HG03039 (cell line): ENCODE measurements around the gene TMEM204.
A peak's percentile ranks its signal among the peaks of the same experiment; 100 is the strongest.

Source experiments
- ATAC-seq: cut with Tn5 transposase; IDR thresholded peaks from one replicate; pipeline ENCODE4 v1.9.1; 2021; ENCODE audit warnings: mild to moderate bottlenecking, moderate library complexity; ENCODE audit not compliant: unreplicated experiment

Gene TMEM204

DNA sequence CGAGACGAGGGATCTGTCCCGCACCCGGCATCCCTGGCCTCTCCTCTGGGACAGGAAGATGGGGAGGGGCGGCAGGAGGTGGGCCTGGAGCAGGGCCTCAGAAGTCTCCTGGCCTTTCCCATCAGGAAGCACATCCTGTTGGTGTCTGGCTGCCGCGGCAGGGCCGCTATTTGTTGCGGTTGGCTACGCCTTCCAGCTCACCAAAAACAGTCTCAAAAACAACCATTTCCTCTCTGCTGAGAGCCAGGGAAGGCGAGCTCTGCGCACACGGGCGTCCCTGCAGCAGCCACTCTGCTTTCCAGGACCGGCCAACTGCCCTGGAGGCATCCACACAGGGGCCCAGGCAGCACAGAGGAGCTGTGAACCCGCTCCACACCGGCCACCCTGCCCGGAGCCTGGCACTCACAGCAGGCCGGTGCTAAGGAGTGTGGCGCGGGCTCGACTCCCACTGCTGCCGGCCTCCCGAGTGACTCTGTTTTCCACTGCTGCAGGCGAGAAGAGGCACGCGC is at the start of gene TMEM204:
Gene TMEM204 (plus strand): TSS at position 224 of the 509 bp plus-strand sequence. CDS start 610 bp downstream, outside the sequence.
- ATAC-seq = no peak

DNA sequence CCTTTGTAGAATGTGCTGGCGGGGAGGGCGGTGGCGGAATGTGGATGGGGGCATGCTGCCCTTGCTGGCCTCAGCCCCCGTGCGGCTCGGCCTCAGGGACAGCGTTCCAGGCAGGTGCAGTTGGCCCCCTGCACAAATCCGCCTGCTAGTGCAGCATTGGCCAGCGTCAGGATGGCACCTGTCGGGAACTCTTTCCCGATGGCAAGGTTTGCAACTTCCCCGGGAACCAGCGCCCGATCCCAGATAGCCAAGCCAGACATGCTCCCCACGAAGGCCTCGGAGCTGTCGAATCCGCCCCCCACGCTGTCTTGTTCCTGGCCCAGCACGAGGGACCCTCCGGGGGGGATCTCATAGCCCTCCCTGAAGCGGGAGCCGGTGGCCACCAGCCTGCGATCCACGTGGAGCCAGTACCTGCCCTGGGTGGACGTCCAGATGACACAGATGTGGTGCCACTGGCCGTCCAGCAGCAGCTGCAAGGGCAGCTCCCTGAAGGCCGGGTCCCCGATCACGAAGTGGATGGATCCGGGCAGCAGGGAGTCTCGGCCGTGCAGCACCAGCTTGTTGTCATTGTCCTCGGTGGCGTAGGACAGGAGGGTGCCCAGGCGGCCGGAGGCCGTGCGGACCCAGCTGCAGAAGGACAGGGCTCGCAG is 47.5 kb upstream of the TMEM204 start:
- no peak for ATAC-seq

DNA sequence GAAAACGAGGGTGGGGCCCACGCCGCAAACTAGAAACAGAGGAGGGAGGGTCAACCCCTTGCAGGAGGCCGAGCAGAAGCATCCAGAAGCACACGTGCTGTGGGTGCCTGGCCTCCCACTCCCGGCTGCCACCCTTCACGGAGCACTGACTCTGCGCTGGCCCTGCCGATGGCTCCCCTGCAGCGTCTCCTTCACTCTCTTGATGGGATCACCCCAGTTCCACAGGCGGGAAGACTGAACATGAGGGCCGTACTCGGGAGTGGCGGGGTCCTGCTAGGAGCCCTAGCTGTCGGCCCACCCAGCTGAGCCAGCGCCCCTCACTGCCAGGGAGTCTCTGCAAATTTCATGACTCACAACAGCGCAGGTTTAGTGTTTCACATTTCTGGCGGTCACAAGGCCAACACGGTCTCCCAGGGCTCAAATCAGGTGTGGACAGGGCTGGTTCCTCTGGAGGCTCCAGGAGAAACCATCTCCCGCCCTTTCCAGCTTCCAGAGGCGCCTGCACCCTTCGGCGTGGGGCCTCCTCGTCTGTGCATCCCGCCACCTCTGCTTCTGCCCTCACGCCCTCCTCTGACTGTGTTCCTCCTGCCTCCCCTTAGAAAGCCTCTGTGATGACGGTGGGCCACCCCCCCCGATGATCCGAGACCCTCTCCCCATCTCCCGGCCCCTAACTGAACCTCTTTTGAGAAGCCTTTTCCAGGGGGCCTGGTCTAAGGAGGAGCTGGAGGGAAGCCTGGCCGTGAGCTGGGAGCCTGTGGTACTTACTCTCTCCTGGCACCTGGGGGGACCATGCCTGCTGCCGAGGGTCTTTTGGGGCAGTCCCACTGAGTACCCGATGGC is 46.7 kb upstream of the TMEM204 start:
- no peak for ATAC-seq

DNA sequence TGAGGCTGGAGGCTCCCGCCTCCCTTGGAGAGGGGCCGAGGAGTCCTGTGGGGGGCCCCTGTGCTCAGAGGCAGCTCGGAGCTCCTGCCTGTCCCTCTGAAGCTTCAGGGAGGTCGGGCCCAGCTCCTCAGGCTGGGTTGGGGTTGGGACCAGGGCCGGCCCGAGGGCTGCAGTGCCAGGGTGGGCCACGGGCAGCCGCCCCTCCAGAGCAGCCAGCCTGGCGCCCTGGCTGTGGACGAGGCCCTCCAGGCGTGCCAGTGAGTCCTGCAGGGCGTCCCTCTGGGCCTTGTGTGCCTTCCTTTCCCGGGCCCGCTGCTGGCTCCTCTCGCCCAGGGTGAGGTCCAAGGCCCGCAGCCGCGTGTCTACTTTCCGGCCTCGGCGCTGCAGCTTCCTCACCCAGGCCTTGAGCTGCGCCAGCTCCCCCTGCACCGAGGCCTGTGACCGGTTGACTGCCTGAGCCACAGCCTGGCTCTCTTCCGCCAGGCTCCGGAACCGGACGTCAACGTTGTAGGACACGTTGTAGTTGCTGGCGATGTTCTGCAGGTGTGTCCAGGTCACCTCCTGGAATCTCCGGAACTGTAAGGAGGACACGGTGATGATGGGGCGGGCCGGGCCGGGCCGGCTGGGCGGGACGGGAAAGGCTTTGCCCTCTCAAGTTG is 45.9 kb upstream of the TMEM204 start:
- no peak for ATAC-seq

DNA sequence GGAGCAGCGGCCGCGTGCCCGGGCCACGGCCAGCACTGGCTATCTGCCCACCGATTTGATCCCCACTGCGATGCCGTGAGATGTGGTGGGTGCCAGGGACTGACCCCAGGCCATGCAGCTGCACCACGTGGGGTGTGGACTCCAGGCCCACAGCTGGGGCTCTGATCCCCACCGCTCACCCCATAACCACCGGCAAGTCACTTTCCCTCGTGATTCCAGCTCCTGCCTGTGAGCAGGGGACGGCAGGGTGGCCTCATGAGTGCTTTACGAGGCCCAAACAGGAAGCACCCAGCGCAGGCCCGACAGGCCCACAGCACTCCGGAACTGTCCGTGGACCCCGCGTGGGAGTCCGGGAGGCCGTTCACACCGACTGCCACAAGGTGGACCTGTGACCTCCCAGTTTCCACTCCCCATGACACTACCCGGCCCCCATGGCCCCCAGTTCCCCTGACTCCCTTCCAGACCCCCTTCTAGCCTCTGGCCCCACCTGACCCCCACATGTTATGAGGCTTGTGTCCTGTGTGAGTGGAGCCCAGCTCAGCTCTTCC is 45.3 kb upstream of the TMEM204 start:
- ATAC-seq = no peak

DNA sequence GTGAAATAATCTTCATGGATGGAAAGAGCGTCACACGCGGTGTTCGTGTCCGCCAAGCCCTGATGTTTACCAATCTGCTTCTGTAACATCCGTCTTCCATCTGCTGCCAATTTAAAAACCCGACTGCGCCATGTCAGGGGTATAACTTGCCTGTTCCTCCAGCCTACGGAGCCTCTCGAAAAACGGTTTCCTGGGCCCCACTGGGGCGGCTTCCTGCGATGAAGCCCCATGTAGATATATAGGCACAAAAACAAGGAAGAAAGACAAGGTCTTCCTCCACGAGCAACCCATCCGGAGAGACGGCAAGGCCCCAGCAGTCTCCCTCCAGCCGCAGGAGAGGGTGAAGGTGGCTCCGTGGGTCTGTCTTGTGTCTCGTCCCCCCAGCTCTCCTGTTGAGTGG is 44.8 kb upstream of the TMEM204 start, which contains the start of gene PTX4:
Gene PTX4 (minus strand): TSS at position 326 of the 400 bp plus-strand sequence. CDS start 35 bp downstream, at position 291.
- no peak for ATAC-seq

DNA sequence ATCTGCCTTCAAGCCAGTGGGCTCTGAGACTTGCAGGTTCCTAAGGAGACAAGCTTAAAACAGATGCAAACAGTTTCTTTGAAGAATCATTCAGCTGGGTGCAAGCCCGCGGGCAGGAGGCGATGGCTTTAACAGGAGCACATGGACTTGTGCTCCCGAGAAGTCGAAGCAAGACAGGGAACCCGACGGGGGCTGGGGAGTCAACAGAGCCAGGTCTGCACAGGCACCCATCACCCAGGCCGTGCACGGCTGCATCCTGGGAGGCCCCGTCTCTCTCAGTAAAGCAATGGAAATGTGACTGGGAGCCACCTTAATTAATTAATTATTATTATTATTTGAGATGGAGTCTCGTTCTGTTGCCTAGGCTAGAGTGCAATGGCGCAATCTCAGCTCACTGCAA is 44.4 kb upstream of the TMEM204 start:
- ATAC-seq = no peak

DNA sequence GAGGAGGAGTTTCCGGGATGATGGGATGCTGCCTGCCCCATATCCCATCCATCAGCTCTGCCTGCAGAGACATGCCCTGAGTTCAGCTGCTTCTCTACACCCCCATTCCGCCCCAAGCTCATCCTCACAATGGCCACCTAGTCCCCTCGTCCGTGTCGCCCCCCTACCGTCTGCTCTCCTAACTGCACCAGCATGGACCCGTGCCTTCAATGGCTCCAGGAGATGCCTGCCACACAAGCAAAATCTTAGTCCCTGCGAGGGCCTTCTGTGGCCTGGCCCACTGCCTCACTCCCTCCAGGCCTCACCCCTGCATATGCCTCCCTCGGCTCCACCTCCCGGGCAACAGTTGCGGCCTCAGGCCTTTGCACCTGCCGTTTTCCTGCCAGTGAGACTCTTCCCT is 42.1 kb upstream of the TMEM204 start:
- ATAC-seq = no peak

DNA sequence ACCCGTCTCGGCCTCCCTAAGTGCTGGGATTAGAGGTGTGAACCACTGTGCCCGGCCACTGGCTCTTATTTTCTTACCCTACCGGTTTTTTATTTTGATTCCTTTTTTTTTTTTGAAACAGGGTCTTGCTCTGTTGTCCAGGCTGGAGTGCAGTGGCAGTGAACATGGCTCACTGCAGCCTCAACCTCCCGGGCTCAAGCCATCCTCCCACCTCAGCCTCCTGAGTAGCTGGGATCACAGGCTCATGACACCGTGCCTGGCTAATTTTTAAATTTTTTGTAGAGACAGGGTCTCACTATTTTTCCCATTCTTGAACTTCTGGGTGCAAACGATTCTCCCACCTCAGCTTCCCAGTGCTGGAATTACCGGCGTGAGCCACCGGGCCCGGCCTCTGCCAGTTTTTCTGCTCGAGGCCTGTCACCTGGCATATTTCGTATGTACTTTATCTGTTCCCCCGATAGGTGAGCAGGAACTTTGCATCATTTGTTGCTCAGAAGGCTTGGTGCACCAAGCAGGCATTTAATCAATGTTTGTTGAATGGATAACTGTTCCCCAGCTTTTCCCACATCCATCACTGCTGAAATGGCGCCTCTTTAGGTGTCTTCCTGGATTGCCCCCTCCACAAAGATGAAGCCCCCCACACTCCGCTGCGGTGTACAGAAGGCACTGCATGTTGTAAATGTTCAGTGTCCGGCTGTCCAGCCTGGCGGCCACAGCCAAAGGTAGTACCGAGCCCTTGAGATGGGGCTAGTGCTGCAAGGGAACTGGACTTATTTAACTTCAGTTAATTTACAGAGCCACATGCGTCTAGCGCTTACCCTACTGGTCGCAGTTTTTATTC is 41.2 kb upstream of the TMEM204 start:
- no peak for ATAC-seq

DNA sequence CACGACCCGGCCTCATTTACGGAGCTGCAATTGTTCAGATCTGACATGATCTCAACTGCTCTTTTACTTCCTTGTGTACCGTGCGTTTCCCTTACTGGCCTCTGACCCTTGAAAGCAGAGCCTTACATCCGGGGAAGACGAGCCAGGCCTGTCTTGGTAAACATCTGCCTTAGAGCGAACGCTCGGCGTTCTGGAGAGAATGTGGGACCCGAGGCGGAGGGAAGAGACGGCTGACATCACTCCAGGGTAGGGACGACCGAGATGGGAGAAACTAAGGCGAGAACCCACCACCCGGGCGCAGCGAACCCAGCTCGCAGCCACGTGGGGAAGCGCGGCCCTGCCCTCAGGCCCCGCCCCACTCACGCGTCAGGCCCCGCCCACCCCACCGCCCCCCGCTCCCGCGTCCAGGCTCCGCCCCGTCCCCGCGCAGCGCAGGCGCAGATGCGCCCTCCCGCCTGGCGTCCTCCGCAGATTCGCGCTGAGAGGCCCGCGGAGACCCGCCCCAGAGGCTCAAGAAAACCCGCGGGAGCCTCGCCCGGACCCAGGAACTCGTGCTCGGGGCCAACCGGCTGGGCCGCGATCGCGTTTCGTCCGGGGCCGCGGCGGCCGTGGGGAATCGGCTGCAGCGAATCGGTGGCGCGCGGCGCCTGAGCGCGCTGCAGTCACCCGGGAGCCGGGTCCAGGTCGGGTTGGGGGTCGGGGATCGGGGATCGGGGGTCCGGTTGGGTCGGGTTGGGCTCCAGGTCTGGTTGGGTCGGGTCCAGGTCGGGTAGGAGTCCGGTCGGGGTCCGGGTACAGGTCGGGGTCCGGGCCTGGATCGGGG is 40.3 kb upstream of the TMEM204 start, which contains the start of gene TELO2:
Gene TELO2 (plus strand): TSS at position 438 of the 823 bp plus-strand sequence. CDS start 922 bp downstream, outside the sequence.
- ATAC-seq = peak; percentile 61

DNA sequence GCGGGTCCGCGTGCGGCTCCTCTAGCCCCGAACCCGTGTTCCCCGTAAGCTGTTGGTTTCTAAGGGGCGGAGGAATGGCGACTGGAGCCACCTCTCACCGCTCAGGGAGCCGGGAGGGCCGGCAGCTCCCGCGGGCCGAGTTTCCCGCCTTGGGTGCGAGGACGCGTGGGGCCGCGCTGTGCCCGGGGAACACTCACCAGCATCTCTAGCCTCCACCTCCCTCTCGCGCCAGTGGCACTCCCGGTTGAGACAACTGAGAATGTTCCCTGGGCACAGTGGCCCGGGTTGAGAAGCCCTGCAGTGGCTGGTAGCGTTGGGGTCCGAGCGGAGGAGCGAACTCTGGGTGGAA is 39.7 kb upstream of the TMEM204 start:
- ATAC-seq = peak; percentile 9

DNA sequence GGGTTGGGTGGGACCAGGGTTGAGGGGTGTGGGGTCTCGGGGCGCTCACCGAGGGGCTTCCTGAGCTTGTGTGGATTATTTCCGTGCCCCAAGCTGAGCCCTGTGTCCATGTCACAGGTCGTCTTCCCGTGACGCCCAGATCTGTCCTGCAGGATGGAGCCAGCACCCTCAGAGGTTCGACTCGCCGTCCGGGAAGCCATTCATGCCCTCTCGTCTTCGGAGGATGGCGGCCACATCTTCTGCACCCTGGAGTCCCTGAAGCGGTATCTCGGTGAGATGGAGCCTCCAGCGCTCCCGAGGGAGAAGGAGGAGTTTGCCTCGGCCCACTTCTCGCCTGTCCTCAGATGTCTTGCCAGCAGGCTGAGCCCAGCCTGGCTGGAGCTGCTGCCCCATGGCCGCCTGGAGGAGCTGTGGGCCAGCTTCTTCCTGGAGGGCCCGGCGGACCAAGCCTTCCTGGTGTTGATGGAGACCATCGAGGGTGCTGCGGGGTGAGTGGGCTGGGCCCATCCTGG is 39.3 kb upstream of the TMEM204 start:
- ATAC-seq = no peak

DNA sequence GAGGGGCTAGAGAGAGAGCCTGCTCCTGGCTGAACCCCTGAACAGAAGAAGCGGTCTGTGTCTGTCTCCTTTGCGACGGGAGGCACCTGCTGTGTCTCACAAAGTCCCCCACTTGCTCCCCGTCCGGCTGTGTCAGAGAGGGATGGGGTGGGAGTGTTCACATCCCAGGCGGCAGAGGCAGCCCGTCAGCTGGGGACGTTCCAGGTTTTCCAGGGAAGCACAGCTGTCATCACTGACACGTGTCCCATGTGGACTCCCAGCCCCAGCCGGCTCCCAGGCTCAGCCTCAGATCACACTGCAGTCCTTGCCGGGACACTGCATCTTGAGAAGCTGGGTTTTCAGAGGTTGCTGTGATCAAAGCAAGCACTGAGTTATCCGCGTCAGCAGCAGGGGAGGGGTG is 38.8 kb upstream of the TMEM204 start:
- ATAC-seq = no peak

DNA sequence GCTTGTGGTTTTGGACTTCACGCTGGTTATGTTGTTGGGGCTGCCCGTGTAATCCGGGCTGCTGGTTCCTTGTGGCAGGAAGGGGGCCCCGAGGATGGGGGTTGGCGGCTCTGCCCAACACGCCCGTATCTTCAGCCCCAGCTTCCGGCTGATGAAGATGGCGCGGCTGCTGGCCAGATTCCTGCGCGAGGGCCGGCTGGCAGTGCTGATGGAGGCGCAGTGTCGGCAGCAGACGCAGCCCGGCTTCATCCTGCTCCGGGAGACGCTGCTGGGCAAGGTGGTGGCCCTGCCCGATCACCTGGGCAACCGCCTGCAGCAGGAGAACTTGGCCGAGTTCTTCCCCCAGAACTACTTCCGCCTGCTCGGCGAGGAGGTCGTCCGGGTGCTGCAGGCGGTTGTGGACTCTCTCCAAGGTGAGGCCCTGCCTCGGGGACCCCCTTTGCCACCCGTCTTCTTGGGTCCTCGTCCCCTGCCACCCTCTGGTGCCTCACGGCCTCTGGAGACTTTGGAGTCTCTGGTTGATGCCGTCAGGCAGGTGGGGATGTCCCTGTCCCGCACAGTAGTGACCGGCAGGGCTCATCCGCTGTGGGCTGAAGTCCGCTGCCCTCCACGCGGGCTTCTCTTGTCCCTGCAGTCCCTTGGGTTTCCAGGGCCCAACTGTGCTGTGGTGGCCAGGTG is 38.1 kb upstream of the TMEM204 start:
- no peak for ATAC-seq

DNA sequence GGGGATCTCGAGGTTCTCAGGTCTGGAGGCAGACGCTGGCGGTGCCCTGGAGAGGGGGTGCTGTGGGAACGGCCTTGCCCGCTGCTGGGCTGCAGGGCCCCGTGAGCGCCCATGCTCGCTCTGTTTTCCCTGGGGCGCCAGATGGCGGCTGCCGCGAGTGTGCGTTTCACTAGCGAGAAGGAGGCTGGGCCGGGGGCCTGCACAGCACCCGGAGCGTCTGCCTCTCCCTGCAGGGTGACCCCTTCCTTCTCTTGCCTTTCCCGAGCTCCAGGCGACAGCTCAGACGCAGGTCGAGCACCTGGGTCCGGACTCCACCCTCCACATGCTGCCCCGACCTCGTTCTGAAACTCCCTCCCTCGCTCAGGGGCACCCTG is 37.6 kb upstream of the TMEM204 start:
- no peak for ATAC-seq

DNA sequence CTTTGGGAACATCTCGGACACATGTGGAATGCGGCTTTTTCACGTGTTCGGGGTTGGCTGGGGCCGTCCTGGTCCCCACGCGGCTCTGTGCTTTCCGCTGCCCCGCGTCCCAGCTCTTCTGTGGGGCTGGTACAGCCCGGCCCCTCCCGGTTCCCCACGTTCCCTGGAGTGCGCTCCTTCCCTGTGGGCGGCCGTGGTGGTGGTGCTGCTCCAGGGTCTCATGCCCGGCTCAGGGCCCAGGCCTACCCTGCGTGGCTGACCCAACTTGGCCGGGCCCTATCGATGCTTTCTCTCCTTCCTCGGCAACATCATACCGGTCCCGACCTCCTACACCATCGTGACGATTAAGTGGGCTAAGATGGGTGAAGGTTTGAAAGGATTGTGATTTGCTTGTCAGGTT is 37.0 kb upstream of the TMEM204 start:
- no peak for ATAC-seq

DNA sequence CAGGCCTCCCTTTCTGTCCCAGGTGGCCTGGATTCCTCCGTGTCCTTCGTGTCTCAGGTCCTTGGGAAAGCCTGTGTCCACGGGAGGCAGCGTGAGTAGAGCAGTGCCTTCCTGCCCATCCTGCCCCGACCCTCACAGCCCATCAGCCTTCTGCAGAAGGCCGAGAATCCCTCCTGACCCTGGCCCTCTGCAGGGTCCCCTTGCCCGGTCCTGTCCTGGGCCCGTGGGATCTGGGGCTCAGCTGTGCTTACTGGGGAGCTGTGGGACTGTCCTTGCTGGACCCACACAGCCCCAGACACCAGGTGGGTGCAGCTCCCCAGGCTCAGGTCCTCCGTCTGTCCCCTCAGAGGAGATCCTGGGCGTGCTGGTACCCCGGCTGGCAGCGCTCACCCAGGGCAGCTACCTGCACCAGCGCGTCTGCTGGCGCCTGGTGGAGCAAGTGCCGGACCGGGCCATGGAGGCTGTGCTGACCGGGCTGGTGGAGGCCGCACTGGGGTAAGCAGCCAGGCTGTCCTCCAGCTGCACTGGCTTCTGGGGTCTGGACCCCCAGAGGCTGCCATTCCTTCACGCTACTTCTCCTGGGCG is 36.4 kb upstream of the TMEM204 start:
- no peak for ATAC-seq
